Fibroblast of the aortic adventitia (primary cell): ENCODE data around the gene ORM2. TPM values are rescaled to one million over a fixed set of nuclear protein-coding genes. Genes with fewer than 3 reads are reported as not detected.

Experiments
- DNase-seq: peaks from one replicate; pipeline ENCODE4 v3.0.0-alpha.2; 2010; ENCODE audit warnings: low read depth
- H3K4me3 ChIP-seq: 2 replicates; pipeline ENCODE4 v1.5.1; 2011; ENCODE audit warnings: low read depth, mild to moderate bottlenecking, control low read depth, low read length, moderate library complexity
- CTCF ChIP-seq: IDR thresholded peaks from 2 replicates; pipeline ENCODE4 v1.5.1; 2011; ENCODE audit warnings: mild to moderate bottlenecking, low read length, control low read depth, inconsistent platforms; ENCODE audit not compliant: insufficient read depth
- total RNA-seq: library from RNA; depleted of rRNA; stranded (reverse); fragments of >200 nt; gene quantifications from 2 replicates; pipeline ENCODE4 v1.2.3, GENCODE V29; 2012; ENCODE audit warnings: low replicate concordance

The ORM2 gene
- total RNA-seq, 1 donor = not detected

- TF ChIP-seq CTCF = no peak
- DNase-seq = no peak
- no peak overlapping the region for H3K4me3 ChIP-seq
These were observed 40.7 kb downstream of the ORM2 start for GRCh38 chr9:114370251-114370967.

- no peak for DNase-seq
- no peak overlapping the region for H3K4me3 ChIP-seq
- no peak for TF ChIP-seq CTCF
These were observed 41.3 kb downstream of the ORM2 start for GRCh38 chr9:114370968-114371320.

- DNase-seq = no peak
- TF ChIP-seq CTCF = no peak
- no peak overlapping the region for H3K4me3 ChIP-seq
These were observed 41.8 kb downstream of the ORM2 start for GRCh38 chr9:114371343-114371944.

- TF ChIP-seq CTCF = no peak
- no peak for DNase-seq
- no peak overlapping the region for H3K4me3 ChIP-seq
These were observed 42.6 kb downstream of the ORM2 start for GRCh38 chr9:114371973-114372917.

GRCh38 chr9:114372921-114373448, 43.3 kb downstream of the ORM2 start:
- DNase-seq = no peak
- no peak overlapping the region for H3K4me3 ChIP-seq
- TF ChIP-seq CTCF = no peak

- no peak for DNase-seq
- no peak for TF ChIP-seq CTCF
- no peak overlapping the region for H3K4me3 ChIP-seq
These were observed 44.5 kb downstream of the ORM2 start for GRCh38 chr9:114373960-114374730.
